IPS DF 6.9 (cell line): ENCODE results near the gene IL15.
"Not testable (repeated sequence)": the region's sequence is repeated elsewhere in the genome, so short reads cannot be mapped to it uniquely, and the experiment has no call there.

ENCODE experiments used
- DNase-seq: peaks from one replicate; pipeline ENCODE4 v3.0.0-alpha.2; 2013; ENCODE audit warnings: low read depth, low spot score
- H3K27ac ChIP-seq: one replicate; pipeline ENCODE4 v1.5.1; 2013; ENCODE audit warnings: low read length, control low read depth
- H3K27me3 ChIP-seq: 2 replicates; pipeline ENCODE4 v1.6.1; 2013; ENCODE audit warnings: mild to moderate bottlenecking, low read length; ENCODE audit not compliant: control insufficient read depth, insufficient read depth
- H3K36me3 ChIP-seq: 2 replicates; pipeline ENCODE4 v1.6.1; 2013; ENCODE audit warnings: low read length; ENCODE audit not compliant: control insufficient read depth, insufficient read depth
- H3K4me1 ChIP-seq: 2 replicates; pipeline ENCODE4 v1.6.1; 2013; ENCODE audit warnings: low read length; ENCODE audit not compliant: control insufficient read depth, insufficient read depth
- H3K4me3 ChIP-seq: 2 replicates; pipeline ENCODE4 v1.5.1; 2013; ENCODE audit warnings: mild to moderate bottlenecking, low read length
- H3K9me3 ChIP-seq: 2 replicates; pipeline ENCODE4 v1.6.1; 2013; ENCODE audit warnings: low read length, inconsistent platforms; ENCODE audit not compliant: control insufficient read depth, insufficient read depth
- WGBS: extraction: QIAGEN DNeasy Blood & Tissue Kit; methylation state at CpG from one replicate; pipeline ENCODE4 v1.1.7; 2013; ENCODE audit warnings: mixed read lengths, missing lambda C conversion rate; ENCODE audit not compliant: insufficient read length, insufficient coverage; 5-methylcytosine and 5-hydroxymethylcytosine counted together

IL15 gene

GRCh38 chr4:141668200-141668910, 32.0 kb downstream of the IL15 start:
- Histone ChIP-seq H3K4me1 (no peaks in the 10 kb centered on the region), H3K27ac (no peak overlapping the region), H3K4me3 (no peak overlapping the region), H3K27me3 (no peaks in the 10 kb centered on the region; the same call in 1 of the 2 replicates), H3K36me3 (no peaks in the 10 kb centered on the region), H3K9me3 (no peaks in the 10 kb centered on the region)
- DNase-seq = no peak
- no CpG with 5 or more reads among the region's 3 CpGs for WGBS

DNA sequence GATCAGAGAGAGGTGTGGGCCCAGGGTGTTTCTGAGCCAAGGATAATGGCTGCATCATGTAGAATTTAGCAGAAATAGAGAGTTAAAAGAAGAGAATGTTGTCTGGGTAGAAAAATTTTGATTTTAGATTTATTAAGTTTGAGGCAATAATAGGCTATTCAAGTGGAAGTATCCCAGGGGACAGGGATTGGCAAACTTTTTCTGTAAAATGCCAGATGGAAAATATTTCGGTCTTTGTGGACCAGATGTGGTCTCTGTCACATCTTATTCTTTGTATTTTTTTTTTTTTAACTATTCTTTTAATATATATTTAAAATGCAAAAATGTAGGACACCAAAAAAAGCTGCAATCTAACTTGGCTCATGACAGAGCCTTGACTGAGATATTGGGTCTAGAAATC, 33.1 kb downstream of the IL15 start:
- WGBS = no CpG with 5 or more reads among the region's 1 CpG
- Histone ChIP-seq H3K36me3 (no peaks in the 10 kb centered on the region), H3K27me3 (no peaks in the 10 kb centered on the region), H3K4me3 (no peak overlapping the region), H3K9me3 (no peaks in the 10 kb centered on the region), H3K4me1 (no peaks in the 10 kb centered on the region), H3K27ac (no peak overlapping the region)
- DNase-seq = no peak

DNA sequence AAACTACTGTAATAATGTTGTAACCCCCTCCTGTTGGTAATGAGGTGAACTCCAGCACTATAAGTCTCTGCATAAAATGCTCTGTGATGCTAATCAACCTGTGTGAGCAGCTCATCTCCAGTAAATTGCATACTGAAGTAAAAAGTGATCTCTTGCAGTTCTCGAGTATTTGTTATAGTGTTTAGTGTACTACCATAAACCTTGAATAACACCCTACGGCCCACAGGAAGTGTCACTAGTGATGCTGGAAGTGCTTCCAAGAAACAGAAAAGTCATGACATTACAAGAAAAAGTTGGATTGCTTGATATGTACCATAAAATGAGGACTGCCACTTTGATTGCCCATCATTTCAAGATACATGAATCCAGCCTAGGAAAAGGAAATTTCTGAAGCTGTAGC, 39.0 kb downstream of the IL15 start:
- Histone ChIP-seq H3K36me3 (no peaks in the 10 kb centered on the region), H3K9me3 (no peaks in the 10 kb centered on the region), H3K4me3 (no peak overlapping the region), H3K27ac (no peak overlapping the region), H3K27me3 (no peaks in the 10 kb centered on the region), H3K4me1 (no peaks in the 10 kb centered on the region)
- WGBS = no CpG with 5 or more reads among the region's 2 CpGs
- no peak for DNase-seq

- Histone ChIP-seq H3K27me3 (no peaks in the 10 kb centered on the region), H3K27ac (no peak overlapping the region), H3K4me3 (no peak overlapping the region), H3K9me3 (no peaks in the 10 kb centered on the region), H3K36me3 (no peaks in the 10 kb centered on the region), H3K4me1 (no peaks in the 10 kb centered on the region)
- no peak for DNase-seq
- no CpG with 5 or more reads among the region's 3 CpGs for WGBS
Measured at GRCh38 chr4:141676087-141676670, 39.8 kb downstream of the IL15 start.

DNA sequence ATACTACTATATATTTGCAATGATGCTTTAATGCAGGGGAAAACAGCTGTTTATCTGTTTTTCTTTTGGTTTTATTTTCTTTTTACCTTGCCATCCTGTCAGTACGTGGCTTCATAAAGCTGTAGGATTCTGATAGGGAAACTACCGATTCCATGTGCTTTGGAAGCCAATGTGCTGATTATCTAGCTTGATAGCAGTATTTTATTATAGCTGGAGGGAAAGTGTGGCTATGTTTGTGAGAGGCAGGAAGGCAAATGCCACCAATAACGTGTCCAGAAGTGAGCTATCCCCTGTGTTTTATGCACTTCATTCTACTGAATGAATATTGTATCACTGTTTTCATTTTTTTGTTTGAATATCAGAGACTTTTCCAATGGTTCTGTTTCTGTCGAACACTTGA, 43.7 kb downstream of the IL15 start:
- Histone ChIP-seq H3K27ac (no peak overlapping the region), H3K36me3 (no peaks in the 10 kb centered on the region), H3K4me1 (no peaks in the 10 kb centered on the region), H3K4me3 (no peak overlapping the region), H3K27me3 (no peaks in the 10 kb centered on the region), H3K9me3 (no peaks in the 10 kb centered on the region)
- WGBS = no CpG with 5 or more reads among the region's 4 CpGs
- DNase-seq = no peak

DNA sequence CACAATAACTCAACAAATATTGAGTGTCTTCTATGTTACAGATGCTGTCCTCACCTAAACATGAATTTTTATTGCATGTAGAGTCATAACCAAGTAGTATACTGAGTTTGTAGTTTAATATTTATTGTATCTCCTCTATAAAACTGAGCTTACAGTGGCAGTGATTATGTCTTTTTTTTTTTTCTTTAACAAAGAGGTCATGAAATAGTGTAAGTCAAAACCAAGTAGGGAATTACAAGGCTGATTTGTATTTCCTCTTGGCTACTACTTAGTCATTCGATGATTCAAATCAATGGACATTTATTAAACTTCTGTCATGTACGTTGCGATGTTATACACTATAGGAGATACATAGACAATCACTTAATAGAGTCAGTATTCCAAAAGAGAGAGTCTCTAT, 48.4 kb downstream of the IL15 start:
- Histone ChIP-seq H3K36me3 (no peaks in the 10 kb centered on the region), H3K27ac (no peak overlapping the region), H3K4me1 (no peaks in the 10 kb centered on the region), H3K4me3 (no peak overlapping the region), H3K27me3 (no peaks in the 10 kb centered on the region), H3K9me3 (no peaks in the 10 kb centered on the region)
- no CpG with 5 or more reads among the region's 3 CpGs for WGBS
- no peak for DNase-seq

- H3K27ac ChIP-seq = no peak overlapping the region
- no peak overlapping the region for H3K4me3 ChIP-seq
- no peak for DNase-seq
- H3K9me3 ChIP-seq = no peaks in the 10 kb centered on the region
- H3K27me3 ChIP-seq = no peaks in the 10 kb centered on the region
- no peaks in the 10 kb centered on the region for H3K4me1 ChIP-seq
- H3K36me3 ChIP-seq = no peaks in the 10 kb centered on the region
- no CpG with 5 or more reads among the region's 8 CpGs for WGBS
Measured at GRCh38 chr4:141686146-141686775, 49.9 kb downstream of the IL15 start.

DNA sequence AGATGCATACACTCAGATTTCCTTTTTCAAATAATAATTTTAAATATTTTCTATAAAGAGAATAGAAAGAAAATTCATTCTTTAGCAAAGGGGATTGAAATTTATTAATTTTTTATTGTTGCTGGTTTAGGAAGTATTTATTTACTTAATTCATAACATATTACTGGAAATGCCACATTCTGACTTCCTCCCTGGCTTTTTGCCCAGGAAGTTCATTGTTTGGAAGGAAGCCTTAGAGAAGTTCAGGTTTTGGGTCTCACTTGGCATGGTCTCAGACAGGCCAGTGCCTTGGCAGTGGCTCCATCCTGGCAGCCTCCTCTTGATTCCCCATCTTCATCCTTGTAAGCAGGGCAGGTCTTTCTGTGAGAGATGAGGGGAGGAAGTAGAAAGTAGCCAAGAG, 50.5 kb downstream of the IL15 start:
- H3K4me3 ChIP-seq = no peak overlapping the region
- H3K4me1 ChIP-seq = no peaks in the 10 kb centered on the region
- no peaks in the 10 kb centered on the region for H3K9me3 ChIP-seq
- DNase-seq = no peak
- no peaks in the 10 kb centered on the region for H3K27me3 ChIP-seq
- no peaks in the 10 kb centered on the region for H3K36me3 ChIP-seq
- no peak overlapping the region for H3K27ac ChIP-seq

GRCh38 chr4:141689726-141690296, 53.4 kb downstream of the IL15 start:
- no CpG with 5 or more reads among the region's 29 CpGs for WGBS
- DNase-seq, H3K9me3 ChIP-seq, H3K36me3 ChIP-seq, H3K27me3 ChIP-seq, H3K27ac ChIP-seq, H3K4me3 ChIP-seq, H3K4me1 ChIP-seq: not testable (repeated sequence)

- not testable (repeated sequence) for DNase-seq, H3K36me3 ChIP-seq, H3K27ac ChIP-seq, H3K4me1 ChIP-seq, H3K9me3 ChIP-seq, H3K27me3 ChIP-seq, H3K4me3 ChIP-seq
- no CpG with 5 or more reads among the region's 1 CpG for WGBS
Measured at GRCh38 chr4:141691247-141691646, 54.9 kb downstream of the IL15 start.
